GM18870 (cell line): ENCODE data around the gene TEAD3.

ENCODE experiments used
- ATAC-seq: cut with Tn5 transposase; IDR thresholded peaks from one replicate; pipeline ENCODE4 v1.9.1; 2021; ENCODE audit warnings: moderate library complexity; ENCODE audit not compliant: unreplicated experiment

TEAD3 gene

GRCh38 chr6:35492974-35493284, 4.0 kb downstream of the TEAD3 start:
- no peak for ATAC-seq

DNA sequence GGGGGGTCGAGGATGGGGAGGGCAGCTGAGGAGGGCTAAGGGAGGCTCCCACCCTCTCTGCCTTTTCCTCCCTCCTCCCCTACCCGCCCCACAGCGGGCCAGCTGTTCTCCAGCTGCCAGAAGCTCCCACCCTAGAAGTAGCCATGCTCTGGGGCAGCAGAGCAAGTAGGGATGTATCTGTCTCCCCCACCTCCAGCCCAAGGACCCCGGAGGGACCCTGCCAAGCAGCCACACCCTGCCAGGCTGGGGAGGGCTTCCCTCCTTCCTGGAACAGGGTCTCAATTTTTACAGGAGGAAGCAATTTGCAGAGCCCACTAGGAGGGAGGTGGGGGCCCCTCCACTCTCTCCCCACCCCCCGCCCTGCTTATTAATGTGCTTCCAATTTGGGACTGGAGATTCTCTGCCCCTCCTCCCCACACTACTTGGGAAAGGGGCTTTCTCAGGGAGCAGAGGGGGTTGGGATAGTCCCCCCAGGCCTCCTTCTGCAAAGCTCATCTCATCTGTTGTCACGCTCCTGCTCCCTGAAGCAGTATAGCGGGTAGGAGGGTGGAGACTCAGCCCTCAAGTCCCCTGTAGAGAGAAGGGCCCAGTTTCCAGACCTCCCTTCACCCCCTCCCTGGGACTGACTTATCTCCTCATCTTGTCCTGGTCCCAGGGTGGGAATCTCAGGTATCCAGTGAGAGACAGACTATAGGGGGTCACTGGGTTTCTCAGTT, 4.5 kb downstream of the TEAD3 start:
- no peak for ATAC-seq

DNA sequence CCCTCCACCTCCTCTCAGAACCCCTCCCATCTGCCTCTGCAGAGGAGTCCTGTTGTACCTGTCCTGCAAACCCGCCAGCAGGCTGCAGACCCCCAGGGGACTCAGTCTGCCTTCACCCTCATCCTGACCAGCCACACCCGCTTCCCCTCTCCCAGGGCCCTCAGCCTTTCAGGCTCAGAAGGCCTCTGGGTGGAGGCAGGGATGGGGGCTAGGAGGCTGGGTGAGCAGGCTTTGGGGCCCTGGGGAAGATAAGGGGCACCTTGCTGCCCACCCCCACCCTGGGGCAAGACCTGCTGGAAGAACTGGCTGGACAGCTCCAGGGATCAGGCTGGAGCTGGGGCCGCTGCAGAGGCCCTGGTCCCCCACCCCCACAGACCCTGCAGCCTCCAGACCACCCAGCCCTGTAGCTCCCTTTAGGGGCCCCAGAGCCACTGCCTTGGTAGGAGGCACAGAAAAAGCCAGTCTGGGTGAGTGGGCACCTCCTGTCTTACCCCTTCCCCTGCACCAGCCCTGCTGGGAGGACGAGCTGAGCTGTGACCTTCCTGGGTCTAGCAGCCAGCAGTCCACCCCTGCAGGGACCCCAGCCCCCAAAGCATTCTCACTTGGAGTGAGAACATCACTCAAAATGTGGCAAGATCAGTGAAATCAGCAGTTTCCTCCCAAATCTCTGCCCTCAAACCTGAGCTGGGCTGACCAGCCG, 5.2 kb downstream of the TEAD3 start:
- no peak for ATAC-seq

DNA sequence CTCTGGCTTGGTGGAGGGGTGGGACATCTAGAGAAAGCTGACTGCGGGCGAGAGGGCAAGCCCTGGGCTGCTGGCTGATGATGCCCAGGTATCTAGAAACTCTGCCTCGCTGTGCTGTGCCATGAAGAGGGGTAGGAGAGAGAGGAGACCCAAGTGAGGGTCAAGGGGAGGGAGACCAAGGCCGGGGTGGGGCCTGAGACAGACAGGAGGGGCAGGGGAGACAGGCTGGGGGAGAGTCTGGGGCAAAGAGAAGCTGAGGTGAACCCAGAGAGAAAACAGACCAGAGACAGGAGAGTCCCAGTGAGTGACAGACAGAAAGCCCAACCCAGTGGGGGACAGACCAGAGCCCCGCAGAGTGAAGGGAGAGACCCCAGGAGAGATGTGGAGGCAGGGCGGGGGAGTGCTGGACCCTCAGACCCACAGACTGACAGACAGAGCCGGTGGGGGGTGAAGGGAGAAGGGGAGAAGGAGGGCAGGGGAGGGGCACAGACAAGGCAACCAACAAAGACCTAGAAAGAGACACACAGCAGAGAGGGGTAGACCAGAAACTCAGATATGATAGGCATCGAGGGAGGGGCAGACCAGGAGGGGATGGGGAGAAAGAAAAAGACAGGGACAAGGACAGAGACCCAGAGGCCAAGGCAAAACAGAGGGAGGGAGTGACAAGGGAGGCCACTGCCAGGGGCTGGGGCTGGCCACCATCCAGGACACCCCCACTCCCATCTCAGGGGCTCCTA, 5.9 kb downstream of the TEAD3 start:
- ATAC-seq: no peak

DNA sequence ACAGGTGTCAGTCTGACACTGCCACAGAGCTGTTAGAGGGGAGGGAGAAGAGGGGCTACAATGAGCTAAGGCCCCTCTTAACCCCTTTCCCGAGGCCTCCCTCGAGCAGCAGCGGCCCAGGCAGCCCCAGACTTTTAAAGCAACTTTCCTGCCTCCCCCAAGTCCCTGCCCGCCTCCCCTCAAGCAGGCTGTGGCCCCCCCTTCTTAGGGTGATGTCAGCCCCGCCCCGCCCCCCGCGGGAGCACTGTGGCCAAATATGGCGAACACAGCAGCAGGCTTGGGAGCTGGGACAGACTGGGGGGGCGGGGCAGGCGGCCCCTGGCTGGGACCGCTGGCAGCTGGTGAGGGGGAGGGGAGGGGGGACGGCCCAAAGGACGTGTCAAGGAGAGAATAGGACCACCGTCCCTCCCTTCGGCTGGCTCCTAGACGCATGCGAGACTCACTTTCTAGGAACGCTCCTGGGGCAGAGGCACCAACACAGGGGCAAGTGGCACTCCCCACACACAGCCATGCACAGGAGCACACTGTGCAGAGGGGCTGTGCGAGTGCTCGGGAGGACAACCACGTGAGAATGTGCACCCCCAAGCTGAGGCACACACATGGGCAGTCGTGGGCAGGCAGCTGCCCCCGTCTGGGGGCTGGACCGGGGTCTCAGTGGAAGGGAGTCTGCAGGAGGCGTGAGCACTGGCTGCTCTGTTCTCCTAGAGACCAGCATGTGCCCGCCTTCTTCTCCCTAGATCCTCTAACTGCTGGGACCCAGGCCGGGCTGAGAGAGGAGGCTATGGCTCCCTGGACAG, 6.7 kb downstream of the TEAD3 start:
- ATAC-seq: no peak

DNA sequence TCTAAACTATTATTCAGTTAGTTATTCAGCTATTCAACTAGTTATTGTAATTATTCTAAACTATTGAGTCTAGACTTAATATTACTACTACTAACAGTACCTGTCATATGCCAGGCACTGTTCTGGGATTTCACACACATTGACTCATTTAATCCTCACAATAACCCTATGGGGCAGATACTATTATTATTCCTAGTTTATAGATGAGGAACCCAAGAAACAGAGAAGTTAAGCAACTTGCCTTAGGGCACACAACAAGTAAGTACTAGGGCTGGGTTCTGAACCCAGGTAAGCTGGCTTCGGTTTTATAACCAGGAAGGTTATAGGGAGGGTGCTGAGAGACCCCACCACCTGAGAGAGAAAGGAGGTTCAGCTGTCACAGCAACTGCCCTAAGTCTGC, 7.8 kb downstream of the TEAD3 start:
- ATAC-seq: no peak

DNA sequence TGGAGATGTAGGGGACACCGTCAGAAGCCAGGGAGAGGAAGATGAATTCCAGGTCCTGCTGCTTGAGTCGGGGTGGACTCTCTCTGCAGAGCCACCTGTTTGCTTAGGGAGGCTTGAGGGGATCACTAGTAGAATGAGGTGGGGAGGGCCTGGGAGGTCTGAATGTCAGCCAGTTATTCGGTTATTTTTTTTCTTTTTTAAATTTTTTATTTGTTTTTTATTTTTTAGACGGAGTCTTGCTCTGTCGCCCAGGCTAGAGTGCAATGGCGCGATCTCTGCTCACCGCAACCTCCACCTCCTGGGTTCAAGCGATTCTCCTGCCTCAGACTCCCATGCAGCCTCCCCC, 8.4 kb downstream of the TEAD3 start:
- no peak for ATAC-seq

GRCh38 chr6:35487658-35488516, 9.0 kb downstream of the TEAD3 start:
- no peak for ATAC-seq

- no peak for ATAC-seq
These were observed 10.6 kb downstream of the TEAD3 start for GRCh38 chr6:35486005-35486925.

GRCh38 chr6:35485402-35485877, 11.4 kb downstream of the TEAD3 start:
- ATAC-seq: no peak

- ATAC-seq: no peak
These were observed 11.9 kb downstream of the TEAD3 start for GRCh38 chr6:35484921-35485392.

DNA sequence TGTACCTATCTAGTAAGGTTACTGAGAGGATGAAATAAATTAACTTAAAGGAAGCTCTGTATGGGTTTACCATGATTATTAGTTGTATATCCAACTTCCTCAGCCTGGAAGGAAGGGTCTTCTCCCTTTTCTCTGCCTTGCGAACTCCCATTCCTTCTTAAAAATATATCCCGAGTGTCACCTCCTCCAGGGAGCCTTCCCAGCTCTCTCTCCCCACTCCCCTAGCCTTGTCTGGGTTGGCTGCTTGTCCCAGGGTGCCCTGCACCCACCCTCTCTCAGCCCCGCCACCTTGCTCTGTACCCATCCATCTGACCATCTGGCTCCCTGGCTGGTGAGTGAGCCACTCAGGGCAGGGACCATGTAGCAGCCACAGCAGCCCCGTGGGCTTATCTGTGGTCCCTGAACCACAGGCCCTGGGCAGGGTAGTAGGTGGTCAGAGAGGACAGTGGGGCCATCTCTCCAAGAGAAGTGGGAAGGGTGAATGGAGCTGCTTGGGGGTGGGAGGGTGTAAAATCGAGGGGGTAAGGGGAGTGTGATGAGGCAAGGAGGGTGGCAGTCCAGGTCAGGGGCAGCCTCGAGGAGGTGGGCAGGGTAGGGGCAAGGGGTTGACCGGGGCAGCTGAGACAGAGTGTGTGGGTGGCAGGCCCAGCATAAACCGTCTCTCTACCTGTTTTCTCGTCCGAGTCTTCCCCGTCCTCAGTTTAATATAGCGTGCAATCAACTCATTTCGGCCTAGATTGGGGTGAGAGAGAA, 12.8 kb downstream of the TEAD3 start:
- ATAC-seq: no peak

DNA sequence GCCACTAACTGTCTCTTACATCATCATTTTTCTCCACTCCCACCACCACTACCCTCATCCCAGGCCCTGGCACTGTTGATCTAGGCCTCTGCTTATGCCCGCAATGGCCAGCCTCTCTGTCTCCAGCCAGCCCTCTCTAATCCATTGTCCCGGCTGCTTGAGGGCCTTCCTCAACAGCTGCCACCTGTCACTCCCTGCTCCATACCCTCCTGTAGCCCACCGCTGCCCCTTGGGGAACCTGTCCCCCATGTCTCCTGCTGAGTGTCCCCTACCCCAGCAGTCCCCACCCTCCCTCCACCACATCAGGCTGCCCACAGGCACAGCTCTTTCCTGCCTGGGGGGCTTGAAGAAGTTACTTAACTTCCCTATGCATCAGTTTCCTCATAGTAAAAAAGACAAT, 13.4 kb downstream of the TEAD3 start:
- no peak for ATAC-seq

DNA sequence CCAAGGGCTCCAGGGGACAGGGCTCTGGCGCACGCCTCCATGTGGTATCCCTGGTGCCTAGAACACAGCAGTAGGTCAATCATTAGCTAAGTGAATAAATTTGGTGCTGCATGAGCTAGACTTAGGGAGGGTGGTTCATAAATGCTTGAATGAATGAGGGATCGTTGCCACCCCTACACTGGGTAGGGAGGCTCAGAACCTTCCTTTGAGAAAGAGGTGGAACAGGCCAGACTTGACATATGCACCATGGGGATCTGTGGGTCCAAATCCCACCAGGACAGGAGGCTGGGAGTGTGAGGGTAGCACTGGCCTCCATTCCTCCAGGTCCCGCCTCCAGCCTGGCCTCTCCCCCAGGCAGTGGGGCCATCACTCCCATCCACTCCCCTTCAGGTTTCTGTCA, 13.8 kb downstream of the TEAD3 start:
- ATAC-seq: no peak

- ATAC-seq: no peak
These were observed 15.7 kb downstream of the TEAD3 start for GRCh38 chr6:35481226-35481625.

- ATAC-seq: no peak
These were observed 16.7 kb downstream of the TEAD3 start for GRCh38 chr6:35480176-35480575.

GRCh38 chr6:35478259-35478658, 18.6 kb downstream of the TEAD3 start:
- no peak for ATAC-seq

DNA sequence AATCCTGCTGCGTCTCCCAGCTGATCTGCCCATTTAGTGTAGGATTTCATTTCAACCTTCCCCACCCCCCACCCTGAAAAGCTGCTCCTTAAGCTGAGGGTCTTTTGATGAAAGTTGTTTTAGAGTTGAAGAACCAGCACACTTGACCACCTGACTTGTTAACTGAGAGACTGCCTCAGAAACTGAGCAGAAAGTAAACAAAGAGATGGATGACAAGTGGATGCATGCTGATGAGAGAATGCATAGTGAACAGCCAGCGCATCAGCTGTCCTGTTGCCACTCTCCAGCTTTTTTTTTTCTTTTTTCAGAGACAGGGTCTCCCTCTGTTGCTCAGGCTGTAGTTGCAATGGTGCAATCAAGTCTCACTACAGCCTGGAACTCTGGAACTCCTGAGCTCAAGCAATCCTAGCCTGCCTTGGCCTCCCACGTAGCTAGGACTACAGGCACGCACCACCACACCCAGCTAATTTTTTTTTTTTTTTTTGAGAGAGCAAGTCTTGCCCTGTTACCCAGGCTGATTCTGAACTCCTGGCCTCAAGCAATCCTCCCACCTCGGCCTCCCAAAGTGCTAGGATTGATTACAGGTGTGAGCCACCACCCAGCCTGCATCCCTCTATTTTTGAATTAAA, 19.2 kb downstream of the TEAD3 start:
- no peak for ATAC-seq
